OCI-LY3 (cell line): ENCODE results near the gene FAM177B.

Experiments
- CTCF ChIP-seq: fragments of 200-600, 300-600 bp; sonication (generic); IDR thresholded peaks from 2 replicates; pipeline ENCODE4 v1.5.1; 2014; ENCODE audit warnings: antibody characterized with exemption, low read length, low read depth
- EZH2phosphoT487 ChIP-seq: fragments of 200-600 bp; shearing (Covaris generic); IDR thresholded peaks from 2 replicates; pipeline ENCODE4 v1.6.1; 2018; ENCODE audit warnings: antibody characterized with exemption, mixed run types, low read depth

- TF ChIP-seq CTCF, result no peak
- TF ChIP-seq EZH2phosphoT487, result no peak
These were observed 41.0 kb downstream of the FAM177B start for GRCh38 chr1:222777977-222778376.
